ENCODE results near the gene ACACB.
"Not testable (repeated sequence)": the region's sequence is repeated elsewhere in the genome, so short reads cannot be mapped to it uniquely, and the experiment has no call there.

The ACACB gene

DNA sequence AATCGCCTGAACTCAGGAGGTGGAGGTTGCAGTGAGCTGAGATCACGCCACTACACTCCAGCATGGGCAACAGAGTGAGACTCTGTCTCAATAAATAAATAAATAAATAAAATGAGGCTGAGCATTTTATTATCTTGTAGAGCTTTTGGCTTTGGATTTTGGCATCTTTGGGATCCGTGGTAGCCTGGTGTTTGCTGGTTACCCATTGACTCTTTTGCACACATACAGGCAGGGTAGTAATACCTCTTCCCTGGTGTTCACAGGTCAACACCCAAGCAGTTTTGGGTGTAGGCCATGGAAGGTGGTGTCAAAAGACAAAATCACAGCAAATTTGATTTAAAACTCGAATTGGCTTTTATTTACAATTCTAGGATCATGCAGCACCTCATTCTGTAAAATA is 27.8 kb downstream of the ACACB start:
- DNase-seq, result no peak

DNA sequence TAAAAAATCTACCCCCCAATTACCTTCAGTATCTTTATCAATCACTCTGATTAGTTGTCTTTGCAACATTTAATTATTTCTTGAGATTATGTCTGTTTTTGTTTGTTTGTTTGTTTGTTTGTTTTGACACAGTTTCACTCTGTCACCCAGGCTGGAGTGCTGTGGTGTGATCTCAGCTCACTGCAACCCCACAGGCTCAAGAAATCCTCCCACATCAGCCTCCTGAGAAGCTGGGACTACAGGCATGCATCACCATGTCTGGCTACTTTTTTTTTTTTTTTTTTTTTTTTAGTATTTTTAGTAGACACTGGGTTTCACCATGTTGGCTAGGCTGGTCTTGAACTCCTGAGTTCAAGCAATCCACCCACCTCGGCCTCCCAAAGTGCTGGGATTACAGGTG is 30.7 kb downstream of the ACACB start:
- DNase-seq, result not testable (repeated sequence)

DNA sequence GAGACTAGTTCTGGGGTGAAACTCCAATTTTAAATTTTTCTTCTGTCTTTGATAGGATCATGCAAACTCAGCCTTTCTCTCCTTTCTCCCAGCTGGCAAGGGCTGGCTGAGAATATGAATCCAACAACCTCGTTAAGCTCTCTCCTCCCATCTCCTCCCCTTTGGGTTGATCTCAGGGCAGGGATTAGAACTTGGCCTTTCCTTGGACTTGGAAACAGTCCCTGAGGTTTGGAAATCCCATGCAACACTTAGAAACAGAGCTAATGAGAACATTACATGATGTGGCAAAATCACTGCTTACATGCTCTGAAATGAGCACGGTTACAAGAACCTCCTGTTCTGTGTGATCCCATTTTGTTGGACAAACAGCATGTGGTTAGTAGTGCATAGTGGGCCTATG is 31.6 kb downstream of the ACACB start:
- no peak for DNase-seq

DNA sequence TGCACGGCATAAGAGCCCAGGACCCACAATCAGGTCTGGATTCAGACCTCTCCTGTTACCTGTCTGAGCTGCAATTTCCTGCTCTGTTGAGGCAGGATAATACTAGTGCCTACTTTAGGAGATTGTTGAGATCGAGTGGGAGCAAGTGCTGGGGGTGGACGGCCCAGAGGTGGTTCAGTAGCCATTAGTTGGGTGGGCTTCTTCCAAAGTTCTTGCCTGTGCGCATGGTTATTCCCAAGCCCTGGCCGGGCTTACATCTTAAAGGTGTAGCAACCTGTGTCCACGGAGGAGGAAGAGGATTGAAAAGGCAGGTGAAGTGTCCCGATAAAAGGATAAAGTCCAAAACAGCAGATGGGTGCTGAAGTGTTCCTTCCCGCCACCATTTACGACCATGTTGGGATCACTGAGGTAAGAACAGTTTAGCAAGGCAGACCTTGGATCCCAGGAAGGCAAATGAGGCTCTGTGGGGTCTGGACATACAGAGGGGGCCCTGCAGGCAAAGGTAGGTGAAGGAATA is 33.8 kb downstream of the ACACB start:
- no peak for DNase-seq

DNA sequence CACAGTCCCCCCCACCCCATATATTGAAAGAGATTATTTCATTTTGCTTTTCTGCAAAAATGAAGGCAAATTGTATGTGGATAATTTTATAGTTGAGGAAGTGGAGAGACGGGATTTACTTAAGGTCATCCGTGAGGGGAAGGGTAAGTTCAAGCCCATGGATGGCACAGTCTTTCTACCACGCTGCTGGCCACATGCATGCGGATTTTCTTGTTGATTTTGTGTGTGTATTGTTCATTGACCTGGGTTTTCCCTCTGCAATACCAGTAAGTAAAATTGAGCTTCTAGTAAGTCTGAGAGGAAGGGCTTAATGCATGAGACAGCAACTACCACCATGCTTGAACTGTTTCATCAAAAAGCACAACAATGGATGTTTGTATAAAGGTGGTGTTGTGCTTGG is 35.1 kb downstream of the ACACB start:
- no peak for DNase-seq

DNA sequence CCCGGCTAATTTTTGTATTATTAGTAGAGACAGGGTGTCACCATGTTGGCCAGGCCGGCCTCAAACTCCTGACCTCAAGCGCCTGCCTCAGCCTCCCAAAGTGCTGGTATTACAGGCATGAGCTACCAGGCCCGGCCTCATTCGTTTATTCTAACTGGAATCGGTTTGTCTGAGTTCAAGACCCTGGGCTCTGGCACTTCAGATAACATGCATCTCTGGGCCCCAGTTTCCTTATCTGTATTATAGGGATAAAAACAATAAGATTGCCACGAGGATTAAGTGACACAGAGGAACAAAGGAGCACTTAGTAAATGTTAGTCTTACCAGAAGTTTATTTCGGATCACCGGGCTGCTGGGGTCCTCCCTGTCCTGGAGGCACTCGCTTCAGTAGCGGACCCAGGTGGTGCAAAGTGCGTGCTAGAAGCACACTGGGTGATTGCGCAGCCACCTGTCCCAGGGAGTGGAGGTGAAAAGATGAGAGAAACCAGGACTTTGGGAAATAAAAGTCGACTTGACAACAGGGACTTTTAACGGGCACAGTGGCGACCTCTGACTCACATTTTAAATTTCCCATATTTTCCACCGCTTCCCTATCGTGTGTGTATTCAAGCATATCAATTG is 37.5 kb downstream of the ACACB start:
- DNase-seq, result no peak

DNA sequence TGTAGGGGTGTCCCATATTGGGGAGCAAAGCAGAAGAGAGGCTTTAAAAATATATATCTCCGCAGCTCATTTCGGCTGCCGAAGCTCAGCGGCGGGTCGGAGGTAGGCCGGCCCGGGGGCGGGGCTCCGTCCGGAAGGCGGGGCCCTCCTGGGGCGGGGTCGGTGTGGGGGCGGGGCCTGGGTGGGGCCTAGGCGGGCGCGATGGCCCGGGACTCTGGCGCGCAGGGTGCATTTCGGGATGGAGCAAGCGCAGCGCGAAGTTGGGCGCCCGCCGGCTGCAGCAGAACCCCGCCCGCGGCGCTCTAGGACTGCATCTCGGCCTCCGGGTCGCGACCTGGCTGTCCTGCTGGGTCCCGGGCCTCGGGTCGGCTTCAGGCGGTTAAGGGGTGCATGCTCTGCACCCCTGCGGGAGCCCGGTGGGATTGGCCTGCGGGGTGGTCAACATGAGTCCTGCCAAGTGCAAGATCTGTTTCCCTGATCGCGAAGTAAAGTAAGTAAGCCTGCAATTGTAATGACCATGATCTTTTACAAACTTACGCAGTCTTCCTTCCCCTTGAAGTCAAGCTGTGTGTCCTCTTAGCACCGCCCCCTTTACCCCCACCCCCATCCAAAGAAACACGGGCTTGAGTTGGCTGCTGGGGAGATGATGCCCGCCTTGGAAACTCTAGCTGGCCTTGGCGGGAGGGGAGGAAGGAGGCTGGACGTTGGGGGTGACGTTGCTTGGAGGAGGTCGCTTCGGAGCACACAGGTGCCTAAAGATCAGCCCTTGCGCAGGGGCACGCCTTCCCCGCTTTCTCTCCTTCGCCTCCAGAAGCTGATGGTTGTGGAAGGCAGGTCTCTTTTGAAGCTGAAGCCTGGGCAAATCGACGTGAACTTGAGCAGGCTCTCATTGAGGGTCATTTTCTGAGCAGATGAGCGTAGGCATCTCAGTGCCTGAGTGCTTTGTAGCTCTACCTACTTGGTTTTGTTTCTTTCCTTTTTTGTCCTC is 38.4 kb downstream of the ACACB start:
- no peak for DNase-seq

DNA sequence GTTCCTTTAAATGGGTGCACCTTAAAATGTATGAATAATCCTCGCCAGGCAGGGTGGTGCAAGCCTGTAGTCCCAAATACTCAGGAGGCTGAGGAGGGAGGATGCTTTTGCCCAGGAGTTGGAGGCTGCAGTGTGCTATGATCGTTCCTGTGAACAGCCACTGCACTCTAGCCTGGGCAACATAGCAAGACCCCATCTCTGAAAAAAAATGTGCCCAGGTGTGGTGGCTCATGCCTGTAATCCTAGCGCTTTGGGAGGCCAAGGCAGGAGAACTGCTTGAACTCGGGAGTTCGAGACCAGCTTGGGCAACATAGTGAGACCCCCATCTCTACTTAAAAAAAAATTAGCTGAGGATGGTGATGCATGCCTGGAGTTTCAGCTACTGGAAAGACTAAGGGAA is 39.6 kb downstream of the ACACB start:
- DNase-seq, result no peak

DNA sequence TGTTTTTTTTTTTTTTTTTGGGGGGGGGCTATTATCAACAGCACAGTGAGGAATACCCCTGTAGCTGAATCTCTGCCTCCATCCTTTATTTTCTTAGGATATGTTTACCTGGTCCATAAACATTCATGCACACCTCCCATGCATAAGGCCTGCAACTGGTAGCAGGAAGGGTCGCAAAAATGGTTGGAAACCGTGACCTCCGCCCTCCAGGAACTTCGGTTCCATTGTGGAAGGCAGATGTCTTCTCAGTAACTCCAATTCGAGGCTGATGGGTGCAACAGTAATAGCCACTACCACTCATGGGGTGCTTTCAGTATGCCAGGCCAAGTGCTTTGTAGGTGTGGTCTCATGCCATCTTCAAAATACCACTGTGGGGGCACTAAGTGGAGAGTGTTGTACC is 40.2 kb downstream of the ACACB start:
- DNase-seq, result no peak

DNA sequence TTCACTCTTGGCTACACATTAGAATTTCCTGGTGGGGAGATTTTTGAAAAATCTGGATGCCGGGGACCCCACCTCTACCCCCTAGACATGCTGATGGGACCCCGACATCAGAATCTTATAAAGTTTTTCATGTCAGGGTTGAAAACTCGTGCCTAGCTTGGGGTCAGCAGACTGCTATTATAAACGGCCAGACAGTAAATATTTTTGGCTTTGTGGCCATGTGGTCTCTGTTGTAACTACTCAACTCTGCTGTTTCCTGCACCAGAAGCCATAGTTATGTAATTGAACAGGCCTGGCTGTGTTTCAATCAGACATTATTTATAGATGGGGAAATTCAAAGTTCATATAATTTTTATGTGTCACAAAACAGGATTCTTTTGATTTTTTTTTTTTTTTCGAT is 41.6 kb downstream of the ACACB start:
- no peak for DNase-seq

DNA sequence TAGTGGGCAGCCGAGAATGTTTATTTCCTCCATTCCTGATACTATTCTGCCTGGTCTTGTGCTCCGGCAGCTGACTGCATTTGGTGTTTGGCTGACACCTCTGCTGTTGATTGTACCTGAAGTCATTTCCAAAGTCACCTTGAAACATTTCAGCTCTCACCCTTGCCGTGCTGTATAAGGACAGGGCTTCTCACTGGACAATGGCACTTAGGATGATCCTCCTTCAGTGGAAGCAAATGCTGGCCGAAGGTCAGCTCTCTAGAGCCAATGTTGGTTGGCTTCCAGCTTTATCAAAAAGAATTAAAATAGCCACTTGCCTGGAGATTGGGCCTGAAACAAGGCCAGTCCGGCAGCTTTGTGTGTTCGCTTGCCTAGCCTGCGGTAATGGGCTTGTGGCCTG is 44.0 kb downstream of the ACACB start:
- no peak for DNase-seq

DNA sequence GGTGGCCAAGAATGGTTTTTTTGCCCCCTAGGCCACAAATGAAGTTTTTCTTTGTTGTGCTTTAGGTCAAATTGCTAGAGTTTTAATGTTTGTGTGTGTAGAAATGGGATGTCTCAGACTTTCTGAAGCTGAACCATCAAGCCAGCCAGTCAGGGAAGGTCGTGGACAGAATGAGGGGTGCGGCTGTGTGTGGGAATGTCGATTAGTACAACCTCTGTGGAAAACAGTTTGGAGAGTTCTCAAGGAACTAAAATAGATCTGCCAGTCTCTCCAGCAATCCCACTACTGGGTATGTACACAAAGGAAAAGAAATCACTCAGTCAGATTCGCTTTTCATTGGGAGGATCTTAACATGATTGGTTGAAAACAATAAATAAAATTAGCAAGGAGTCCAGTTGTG is 44.5 kb downstream of the ACACB start:
- no peak for DNase-seq

DNA sequence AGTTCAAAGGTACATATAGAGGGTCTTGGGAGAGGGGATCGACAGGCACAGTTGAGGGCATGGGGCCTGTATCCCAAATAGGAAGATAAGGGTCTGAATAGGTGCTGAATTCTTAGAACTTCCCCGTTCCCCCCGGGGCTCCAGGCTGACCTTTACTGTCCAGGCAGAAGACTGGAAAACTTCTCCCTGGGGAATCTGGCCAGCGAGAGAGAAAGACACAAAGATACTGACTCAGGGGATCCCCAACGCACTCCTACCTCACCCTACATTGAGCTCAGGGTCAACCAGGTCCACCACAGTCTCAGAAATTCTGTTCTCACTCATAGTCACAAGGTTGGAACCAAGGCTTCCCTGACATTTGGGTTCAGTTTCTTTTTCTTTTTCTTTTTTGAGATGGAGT is 46.2 kb downstream of the ACACB start:
- DNase-seq, result no peak

DNA sequence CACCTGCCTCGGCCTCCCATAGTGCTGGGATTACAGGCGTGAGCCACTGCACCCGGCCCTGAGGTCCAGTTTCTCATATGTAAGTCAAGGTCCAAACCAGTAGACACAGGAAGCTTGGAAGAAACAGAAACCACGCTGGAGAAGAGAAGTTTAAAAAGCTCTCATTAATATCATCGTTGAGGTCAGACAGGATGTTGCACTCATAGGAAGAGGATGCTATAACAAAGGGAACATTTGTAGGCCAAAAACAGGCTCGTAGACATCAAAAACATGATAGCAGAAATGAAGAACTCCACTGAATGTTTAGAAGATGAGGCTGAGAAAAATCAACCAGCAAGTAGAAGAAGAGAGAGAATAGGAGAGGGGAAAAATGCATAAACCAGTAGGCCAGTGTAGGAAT is 46.8 kb downstream of the ACACB start:
- DNase-seq, result no peak

DNA sequence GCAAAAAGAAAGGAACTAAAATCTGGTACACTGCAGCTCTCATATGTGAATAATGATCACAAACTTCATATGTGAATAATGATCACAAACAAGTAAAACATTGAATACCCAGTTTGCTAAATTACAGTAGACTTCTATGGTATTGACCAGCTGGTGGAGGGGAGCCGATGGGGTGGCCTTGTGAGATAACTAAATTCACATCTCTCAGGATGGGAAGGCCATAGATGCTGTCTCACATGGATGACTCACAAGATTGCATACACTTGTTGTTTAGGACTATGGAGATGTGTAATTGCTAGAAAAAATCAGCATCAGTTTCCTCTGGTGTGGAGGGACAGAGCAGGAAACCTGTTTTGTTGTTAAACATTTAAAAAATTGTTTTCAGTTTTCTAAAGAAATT is 49.2 kb downstream of the ACACB start:
- no peak for DNase-seq

DNA sequence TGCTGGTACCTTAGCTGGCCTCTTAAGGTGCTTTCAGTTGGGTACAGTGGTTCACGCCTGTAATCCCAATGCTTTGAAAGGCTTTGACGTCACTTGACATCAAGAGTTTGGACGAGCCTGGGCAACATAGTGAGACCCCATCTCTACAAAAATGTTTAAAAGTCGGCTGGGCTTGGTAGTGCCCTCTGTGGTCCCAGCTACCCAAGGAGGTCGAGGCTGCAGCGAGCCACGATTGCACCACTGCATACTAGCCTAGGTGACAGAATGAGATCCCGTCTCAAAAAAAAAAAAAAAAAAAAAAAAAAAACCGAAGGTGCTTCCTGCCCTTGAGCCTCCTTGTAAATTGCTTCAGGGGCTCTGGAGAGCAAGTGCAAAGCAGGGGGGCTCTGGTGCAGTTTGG is 50.0 kb downstream of the ACACB start:
- DNase-seq, result no peak

DNA sequence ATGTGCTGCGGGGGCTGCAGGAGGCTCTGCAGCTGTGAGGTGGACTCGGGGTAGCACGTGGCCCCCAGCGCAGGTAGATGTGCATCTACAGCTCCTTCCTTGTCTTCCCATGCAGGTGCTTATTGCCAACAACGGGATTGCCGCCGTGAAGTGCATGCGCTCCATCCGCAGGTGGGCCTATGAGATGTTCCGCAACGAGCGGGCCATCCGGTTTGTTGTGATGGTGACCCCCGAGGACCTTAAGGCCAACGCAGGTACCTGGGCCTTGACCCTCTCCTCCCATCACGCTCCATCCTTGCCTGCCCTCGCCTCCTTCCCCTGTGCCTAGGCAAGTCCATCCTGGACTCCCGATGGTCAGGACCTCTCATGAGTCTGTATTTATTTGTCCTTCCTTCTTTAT is 51.4 kb downstream of the ACACB start:
- DNase-seq, result no peak

DNA sequence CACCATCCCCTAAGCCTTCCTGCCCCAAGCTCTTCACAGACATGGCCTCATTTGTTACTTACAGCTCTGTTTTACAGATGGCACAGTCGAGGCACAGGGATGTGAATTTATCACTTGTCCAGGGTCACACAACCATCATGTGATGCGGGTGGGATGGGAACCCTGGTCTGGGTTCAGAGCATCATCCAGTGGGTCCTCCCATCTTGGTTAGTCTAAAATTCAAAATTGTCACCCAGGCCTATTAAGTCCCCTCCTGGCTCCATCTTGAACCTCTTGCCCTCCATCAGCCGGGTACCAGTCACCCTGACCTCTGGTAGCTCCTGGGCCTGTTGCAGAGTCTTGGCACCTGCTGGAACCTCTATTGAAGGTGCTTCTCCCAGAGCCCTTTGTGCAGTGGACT is 52.9 kb downstream of the ACACB start:
- no peak for DNase-seq

DNA sequence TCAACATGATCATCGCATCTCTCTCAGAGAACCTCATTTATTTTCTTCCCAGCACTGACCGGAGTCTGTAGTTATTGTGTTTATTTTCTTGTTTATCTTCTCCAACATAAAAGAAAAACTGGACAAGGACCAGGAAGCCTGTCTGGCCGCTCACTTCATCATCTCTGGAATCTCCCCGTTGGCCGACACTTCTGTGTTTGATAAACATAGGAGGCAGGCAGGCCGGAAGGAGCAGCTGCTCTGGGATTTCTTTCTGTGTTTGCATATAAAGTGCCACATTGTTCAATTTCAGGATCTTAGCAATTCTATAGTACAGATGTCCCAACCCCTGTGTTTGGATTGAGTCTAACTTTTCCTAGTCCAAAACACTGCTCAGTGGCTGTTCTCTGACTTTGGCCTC is 53.3 kb downstream of the ACACB start:
- DNase-seq, result no peak

DNA sequence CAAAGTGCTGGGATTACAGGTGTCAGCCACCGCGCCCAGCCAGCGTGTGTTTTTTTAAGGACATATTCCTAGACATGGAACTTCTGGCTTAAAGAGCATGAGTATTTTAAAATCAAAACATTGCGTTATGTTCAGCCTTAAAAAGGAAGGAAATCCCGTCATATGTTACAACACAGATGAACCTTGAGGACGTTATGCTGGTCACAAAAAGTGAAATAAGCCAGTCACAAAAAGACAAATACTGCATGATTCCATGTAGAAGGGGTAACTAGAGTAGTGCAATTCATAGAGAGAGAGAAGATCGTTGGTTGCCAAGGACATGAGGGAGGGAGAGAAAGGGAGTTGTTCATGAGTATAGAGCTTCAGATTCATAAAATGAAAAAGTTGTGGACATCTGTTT is 53.9 kb downstream of the ACACB start:
- DNase-seq, result no peak

DNA sequence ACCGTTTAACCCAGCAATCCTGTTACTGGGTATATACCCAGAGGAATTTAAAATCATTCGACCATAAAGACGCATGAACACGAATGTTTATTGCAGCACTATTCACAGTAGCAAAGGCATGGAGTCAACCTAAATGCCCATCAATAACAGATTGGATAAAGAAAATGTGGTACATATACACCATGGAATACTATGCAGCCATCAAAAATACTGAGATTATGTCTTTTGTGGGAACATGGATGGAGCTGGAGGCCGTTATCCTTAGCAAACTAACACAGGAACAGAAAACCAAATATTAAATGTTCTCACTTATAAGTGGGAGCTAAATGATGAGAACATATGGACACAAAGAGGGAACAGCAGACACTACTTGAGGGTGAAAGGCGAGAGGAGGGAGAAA is 56.4 kb downstream of the ACACB start:
- DNase-seq, result not testable (repeated sequence)

DNA sequence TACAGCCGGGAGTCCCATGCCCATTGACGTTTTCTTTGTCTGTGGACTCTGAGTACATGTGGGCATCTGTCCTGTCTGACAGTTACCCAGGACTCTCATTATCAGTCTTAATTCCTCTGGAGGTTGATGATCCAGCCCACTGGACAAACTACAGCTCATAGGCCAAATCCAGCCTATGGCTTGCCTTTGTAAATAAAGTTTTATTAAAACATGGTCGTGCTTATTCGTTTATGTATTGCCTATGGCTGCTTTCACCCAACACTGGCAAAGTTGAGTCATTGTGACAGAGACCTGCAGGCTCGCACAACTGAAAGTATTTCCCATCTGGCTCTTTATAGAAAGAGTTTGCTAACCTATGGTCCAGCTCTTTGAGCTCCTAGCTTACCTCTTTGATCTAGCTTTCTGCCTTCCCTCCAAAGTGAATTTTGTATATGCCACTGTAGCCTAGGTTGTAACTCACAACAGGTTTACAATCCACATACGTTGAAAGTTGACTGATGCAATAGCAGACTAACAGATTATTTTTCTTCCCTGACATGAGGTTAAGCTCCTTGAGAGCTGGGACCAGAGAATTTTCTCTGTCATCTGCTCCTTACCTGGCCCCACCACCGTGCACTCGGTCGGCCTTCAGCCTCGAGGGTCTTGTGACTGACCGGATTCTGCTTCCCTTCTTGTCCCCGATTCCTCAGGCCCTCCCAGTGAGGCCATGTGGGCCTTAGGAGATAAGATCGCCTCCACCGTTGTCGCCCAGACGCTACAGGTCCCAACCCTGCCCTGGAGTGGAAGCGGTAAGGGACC is 57.3 kb downstream of the ACACB start:
- no peak for DNase-seq

DNA sequence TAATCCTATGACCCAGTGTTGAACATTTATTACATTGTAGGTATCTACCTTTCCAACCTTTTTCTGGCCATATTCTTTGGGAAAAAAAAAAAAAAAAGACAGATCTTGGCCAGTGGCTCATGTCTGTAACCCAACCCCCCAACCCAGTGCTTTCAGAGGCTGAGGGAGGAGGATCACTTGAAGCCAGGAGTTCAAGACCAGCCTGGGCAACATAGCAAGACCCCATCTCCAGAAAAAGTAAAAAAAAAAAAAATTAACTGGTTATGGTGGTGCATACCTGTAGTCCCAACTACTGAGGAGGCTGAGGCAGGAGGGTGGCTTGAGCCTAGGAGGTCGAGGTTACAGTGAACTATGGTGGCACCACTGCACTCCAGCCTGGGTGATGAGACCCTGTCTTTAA is 58.1 kb downstream of the ACACB start:
- no peak for DNase-seq

DNA sequence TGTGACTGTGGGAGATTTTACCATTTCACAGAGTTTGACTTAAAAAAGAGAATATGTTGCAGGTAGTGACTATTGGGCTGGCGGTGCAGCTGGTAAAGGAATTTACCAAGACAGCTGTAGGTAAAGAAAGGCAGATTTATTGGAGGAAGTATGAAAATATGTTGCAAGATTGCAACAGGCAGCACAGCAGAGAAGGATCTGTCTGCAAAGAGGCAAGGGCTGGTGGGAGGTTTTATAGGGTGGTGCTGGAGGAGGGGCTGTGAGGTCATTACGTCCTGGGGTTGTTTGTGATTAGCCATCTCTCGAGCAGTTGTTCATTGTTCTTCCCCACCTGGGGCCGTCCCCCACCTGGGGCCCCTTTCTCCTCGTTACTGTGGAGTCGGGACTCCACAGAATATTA is 62.1 kb downstream of the ACACB start:
- no peak for DNase-seq

All from NCI-H1092 (cell line).